HG03354 (cell line): ENCODE data around the gene PAH.

Experiments used
- ATAC-seq: cut with Tn5 transposase; IDR thresholded peaks from one replicate; pipeline ENCODE4 v1.9.1; 2021; ENCODE audit warnings: mild to moderate bottlenecking; ENCODE audit not compliant: unreplicated experiment, poor library complexity, severe bottlenecking

The PAH gene

DNA sequence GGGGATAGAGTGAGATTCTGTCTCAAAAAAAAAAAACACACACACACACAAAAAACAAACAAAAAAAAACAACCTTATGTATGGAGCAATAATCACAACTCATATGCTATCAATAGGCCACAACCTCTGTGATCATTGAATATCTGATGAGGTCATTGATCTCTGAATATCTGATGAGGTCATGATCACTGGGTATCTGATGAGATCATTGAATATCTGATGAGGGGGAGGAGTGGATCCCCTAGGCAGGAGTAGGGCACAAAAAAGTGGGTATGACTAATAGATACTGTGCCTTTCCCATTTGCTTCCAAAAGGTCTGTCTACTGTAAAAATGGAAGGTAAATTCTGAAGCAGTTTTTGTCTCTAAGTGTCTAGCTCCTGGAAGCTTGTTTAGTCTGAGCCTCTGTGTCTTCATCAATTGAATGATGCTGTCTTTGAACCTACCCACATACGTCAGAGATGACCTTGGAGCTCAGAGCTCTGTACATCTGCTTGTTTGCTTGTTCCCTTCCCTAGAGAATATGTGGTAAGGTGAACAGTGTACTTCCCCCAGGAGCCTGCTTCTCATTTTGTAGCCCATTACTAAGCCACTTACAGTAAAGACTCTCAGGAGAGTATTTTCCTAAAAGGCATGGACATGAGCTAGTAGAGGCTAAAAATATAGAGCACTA lies 13.6 kb downstream of the PAH start:
- no peak for ATAC-seq

GRCh38 chr12:102902093-102902492 lies 15.0 kb downstream of the PAH start:
- no peak for ATAC-seq

DNA sequence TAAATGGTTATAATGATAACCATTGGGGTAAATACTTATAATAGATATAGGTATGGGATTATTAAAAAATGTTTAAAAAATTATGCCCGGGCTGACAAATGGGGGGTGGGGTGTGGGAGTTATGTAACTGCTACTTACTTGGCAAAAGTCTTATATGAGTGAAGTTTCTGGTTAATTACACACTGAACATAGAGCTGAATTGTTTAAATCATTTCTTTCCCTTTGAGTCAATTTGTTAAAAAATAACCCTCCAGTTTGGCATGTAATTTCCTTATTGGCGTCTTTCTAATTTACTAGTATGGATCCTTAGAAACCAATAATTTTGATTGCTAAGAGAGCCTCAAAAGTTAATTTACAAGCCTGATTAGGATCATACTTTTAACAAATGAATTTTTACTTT lies 16.7 kb downstream of the PAH start:
- no peak for ATAC-seq

DNA sequence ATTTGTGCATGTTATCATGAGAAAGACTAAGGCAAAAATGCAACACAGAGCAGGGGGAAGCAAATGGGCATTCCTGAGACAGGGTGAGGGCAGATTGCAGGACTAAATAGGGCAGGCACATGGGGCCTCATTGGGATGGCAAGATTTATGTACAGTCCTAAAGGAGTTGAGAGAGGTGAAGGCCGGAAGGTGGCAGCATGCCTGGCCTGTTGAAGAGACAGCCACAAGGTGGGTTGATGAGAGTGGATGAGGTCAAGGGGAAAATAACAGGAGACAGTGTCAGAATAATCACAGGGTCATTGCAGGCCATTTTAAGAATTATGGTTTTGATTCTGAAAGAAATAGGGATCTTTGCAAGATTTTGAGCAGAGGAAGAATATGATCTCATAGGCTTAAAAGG lies 21.0 kb downstream of the PAH start:
- ATAC-seq = no peak

DNA sequence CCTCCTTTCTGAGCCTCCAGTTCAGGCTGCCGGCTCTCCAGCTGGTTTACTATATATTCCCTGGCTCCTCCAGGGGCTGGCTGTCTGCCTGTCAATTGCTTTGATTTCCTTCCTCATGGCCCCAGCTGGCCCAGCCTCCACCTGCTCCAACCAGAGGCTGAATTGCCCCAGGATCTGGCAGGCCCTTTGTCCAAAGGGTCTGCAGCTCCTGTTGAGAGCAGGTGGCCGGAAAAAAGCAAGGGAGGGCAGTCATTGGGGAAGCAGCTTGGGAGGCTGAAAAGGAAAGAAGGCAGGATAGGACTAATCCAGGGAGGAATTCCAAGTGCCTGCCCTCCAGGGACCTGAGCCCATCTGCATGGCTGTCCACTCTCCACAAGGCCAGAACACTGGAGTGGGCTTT lies 25.3 kb downstream of the PAH start:
- ATAC-seq = no peak

DNA sequence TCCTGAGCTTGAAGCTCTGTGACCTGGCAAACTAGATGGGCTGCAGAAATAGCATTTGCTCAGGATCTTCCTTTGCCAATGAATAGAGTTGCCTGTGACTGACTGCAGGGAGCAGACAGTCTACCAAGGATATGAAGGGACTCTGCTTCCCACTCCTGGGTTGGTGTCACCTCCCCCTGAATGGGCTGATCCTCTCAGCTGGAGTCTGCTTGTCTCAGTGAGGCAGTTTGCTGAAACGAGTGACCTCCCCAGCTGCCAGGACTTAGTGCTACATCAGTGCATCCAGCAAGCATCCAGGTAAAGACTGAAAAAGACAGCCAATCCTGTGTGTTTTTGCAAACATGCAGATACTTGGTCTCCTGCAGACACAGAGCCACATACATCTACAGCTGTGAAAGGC lies 28.5 kb downstream of the PAH start:
- no peak for ATAC-seq

GRCh38 chr12:102885043-102885932 lies 31.8 kb downstream of the PAH start:
- no peak for ATAC-seq

- no peak for ATAC-seq
Measured at GRCh38 chr12:102883204-102883799, 33.7 kb downstream of the PAH start.

GRCh38 chr12:102880783-102881182 lies 36.3 kb downstream of the PAH start:
- no peak for ATAC-seq

- no peak for ATAC-seq
Measured at GRCh38 chr12:102879144-102879763, 37.8 kb downstream of the PAH start.

- ATAC-seq = no peak
Measured at GRCh38 chr12:102876883-102877282, 40.2 kb downstream of the PAH start.

- no peak for ATAC-seq
Measured at GRCh38 chr12:102874819-102875218, 42.2 kb downstream of the PAH start.

DNA sequence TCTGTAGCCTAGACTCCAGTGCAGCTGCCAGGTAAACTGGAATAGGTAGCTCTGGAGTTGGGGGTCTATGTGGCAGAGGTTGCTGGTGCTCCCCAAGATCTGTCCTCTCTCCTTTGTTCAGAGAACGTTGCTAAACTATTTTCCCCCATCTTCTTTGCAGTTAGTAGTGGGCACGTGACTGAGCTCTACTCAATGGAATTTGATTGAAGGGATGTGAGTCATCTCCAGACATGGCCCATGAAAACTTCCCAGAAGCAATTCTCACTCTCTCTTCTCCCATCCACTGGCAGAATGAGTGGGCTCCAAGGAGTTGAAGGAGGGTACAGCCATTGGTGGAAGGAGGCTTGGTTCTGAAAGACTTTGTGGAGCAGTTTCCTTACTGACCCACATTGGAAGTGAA lies 44.0 kb downstream of the PAH start:
- no peak for ATAC-seq

GRCh38 chr12:102871014-102871413 lies 46.0 kb downstream of the PAH start:
- no peak for ATAC-seq

DNA sequence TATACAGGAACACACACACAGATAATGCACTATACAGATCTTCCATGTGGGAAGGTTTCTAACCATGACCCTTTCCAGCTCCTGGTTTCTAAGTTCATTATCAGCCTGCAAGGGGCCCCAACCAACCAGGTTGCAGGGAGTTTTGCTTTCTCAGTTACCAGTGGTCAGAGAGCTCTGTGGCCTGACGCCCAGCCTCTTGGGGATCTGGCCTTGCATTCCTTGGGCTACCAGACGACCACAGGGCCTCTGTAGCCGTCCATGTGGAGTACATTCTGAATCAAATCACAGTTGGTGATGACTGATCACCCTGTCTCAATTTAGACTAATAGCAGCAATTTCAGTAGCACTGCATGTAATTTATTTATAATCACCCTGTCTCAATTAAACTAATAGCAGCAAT lies 47.5 kb downstream of the PAH start:
- no peak for ATAC-seq

GRCh38 chr12:102865821-102866615 lies 51.0 kb downstream of the PAH start:
- ATAC-seq = no peak

- ATAC-seq = no peak
Measured at GRCh38 chr12:102862486-102862885, 54.6 kb downstream of the PAH start.

GRCh38 chr12:102851246-102851645 lies 65.8 kb downstream of the PAH start:
- ATAC-seq = no peak

- ATAC-seq = no peak
Measured at GRCh38 chr12:102849722-102850447, 67.2 kb downstream of the PAH start.
